WI38 (cell line): ENCODE results near the gene TRRAP.

Experiments used
- H3K4me3 ChIP-seq: 2 replicates; pipeline ENCODE4 v1.5.1; 2011; ENCODE audit warnings: low read depth, mild to moderate bottlenecking, control low read depth, low read length
- TF ChIP-seq, protein P1 (sequence below): IDR thresholded peaks from 2 replicates; pipeline ENCODE4 v1.5.1; 2012; ENCODE audit warnings: low read depth, mild to moderate bottlenecking, control low read depth, low read length

TRRAP gene

DNA sequence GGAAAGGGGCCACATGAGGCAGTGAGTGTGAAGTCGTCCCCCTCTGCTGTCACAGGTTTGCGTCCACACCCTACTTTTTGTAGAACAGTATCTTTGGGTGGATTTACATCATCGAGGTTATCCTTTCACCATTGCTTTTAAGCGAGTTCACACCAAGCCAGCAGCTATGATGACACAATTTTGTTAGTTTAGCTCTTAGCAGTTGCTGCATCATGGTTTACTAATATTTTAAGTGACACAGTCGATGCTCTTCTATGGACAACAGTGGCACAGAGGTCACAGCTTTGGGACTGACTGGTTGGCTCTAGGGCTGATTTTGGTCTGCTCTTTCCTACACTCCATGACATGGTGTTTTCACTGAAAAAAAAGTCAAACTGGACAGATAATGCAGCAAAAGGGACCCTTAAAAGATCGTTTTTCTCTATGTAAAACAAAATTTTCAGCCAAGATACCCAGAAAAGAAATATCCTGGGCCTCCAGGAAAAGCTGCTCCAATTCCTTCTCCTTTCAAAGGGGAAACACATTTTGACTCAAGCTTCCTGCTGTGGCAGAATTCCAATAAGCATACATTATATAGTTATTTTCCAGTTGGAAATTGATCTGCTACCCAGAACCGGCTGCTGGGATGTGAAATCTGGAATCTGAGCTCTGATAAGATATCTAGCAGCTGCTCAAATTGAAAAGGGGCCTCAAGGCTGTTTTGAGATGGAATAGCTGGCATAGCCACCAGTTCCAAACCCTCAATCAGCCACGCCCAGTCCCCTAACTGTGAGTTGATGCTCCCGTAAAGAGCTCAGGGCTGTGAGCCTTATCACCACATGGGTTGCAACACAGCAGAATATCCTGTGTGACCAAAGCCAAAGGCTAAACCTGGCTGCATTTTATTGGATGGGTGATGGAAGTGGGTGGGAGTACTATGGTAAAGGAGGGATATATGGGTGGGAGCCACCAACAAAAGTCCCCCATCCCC lies 151.4 kb downstream of the TRRAP start:
- H3K4me3 ChIP-seq: no peak overlapping the region
- TF ChIP-seq, protein P1, sequence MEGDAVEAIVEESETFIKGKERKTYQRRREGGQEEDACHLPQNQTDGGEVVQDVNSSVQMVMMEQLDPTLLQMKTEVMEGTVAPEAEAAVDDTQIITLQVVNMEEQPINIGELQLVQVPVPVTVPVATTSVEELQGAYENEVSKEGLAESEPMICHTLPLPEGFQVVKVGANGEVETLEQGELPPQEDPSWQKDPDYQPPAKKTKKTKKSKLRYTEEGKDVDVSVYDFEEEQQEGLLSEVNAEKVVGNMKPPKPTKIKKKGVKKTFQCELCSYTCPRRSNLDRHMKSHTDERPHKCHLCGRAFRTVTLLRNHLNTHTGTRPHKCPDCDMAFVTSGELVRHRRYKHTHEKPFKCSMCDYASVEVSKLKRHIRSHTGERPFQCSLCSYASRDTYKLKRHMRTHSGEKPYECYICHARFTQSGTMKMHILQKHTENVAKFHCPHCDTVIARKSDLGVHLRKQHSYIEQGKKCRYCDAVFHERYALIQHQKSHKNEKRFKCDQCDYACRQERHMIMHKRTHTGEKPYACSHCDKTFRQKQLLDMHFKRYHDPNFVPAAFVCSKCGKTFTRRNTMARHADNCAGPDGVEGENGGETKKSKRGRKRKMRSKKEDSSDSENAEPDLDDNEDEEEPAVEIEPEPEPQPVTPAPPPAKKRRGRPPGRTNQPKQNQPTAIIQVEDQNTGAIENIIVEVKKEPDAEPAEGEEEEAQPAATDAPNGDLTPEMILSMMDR: no peak

- TF ChIP-seq, protein P1: no peak
- no peak overlapping the region for H3K4me3 ChIP-seq
These were observed 152.1 kb downstream of the TRRAP start for GRCh38 chr7:99030457-99030856.

DNA sequence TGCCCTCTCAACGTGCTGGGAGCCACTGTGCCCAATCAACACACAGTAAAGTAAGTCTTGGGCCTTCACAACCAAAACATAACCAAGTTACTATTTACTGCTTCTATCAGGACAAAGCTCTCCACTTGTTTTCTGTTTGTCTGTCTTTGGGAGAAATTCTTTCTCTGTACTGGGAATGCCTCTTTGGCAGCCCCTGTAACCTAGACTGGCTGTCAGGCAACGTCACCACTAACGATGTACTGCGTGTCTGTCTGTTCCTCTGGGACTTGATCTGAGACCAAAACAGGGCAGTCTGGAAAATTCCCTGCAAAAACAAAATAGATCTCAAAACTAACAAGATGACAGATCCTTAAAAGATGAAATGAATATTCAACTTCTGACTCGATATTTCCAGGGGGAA lies 152.6 kb downstream of the TRRAP start:
- TF ChIP-seq, protein P1: no peak
- H3K4me3 ChIP-seq: no peak overlapping the region

GRCh38 chr7:99031496-99031895 lies 153.2 kb downstream of the TRRAP start:
- TF ChIP-seq, protein P1: no peak
- no peak overlapping the region for H3K4me3 ChIP-seq

DNA sequence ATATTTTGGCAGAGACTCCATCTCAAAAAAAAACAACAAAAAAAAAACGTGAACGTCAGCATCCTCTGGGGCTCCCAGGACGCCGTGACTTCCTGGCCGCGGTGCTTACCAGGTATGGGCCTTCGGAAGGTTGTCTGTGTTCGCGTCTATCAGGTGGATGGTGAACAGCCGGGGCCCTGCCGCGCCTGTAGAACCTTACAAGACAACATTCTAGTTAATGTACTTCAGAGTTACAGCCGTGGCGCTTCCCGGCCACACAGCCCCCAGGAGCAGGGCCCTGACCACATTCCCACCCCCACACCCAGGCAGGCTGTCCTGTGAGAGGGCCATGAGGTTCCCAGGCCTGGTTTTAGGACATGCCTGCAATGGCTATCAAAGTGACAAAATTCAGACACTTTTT lies 154.6 kb downstream of the TRRAP start:
- TF ChIP-seq, protein P1: no peak
- no peak overlapping the region for H3K4me3 ChIP-seq

GRCh38 chr7:99033765-99034164 lies 155.4 kb downstream of the TRRAP start:
- H3K4me3 ChIP-seq: no peak overlapping the region
- TF ChIP-seq, protein P1: no peak
